Suppressor macrophage treated with lipopolysaccharide for 4 hours (primary cell): ENCODE measurements around the gene MOB3B.

Source experiments
- DNase-seq: peaks from one replicate; pipeline ENCODE4 v3.0.0-alpha.2; 2020

Gene MOB3B

DNA sequence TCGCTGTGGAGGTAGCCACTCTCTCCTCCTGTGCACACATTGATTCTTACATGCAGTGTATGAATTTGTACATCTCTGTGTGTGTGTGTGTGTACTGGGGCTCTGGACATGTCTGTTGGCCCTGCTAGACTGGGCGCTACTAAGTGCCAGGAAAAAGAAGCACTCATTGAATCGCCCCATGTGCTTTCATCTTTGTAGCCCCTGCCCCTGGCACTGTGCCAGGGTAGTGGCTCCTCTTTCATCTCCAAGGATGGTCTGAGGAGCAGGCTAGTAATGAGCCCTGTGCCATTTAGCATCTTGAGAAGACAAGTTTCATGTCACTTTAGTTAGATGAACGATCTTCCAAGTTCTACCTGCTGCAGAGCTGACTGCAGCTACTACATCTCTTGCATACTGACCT lies 198.2 kb downstream of the MOB3B start:
- no peak for DNase-seq

DNA sequence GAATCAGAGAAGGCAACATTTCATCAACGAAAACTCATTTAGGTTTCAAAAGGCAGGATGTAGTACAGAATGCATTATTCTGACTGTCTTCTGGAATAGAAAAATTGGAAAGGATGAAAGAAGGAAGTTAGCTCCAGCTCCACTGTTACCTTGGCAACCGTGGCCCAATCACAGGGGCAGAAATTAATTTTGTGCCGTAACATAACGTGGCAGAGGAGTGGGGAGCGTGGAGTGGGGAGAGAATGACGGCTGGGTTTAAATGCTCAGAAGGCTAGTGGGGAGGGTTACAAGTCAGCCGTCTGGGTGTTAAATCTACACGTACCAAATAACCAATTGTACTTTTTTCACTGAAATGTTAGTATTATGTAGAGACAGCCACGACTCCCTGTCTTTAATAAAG lies 200.3 kb downstream of the MOB3B start:
- no peak for DNase-seq

DNA sequence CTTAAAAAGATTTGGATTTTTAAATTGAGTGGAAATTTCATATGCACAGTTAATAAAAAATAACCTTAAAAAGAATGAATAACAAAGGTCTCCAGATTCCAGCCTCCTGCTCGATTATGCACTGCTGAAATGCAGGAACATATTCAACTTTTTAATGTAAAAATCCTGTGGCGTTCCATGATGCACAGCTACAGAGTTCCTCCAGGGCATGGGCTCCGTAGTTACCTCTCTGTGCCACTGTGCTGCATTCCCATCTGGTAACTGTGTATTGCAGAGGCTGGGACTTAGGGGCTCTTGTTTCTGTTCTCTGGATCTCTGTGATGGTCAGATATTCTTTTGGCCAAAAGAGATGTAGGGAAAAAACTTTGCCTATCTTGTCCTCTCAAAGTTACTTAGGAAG lies 201.1 kb downstream of the MOB3B start:
- no peak for DNase-seq

DNA sequence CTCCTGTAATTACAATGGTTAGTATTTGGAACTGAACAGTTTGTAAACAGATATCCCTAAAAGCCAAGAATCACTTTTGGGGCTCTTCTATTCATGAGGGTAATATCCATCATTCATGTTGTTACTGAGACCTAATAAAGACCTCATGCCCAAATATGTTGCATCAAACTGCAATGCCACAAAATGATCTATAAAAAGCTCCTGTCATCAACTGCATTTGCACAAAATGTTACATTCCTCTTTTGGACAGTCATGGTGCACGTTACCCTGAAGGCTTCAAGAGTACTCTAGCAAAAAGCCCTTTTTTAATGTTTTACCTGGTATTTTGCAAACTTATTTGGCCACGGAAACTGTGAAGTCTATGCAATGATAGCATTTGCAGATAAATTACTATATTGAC lies 218.4 kb downstream of the MOB3B start:
- DNase-seq: no peak

DNA sequence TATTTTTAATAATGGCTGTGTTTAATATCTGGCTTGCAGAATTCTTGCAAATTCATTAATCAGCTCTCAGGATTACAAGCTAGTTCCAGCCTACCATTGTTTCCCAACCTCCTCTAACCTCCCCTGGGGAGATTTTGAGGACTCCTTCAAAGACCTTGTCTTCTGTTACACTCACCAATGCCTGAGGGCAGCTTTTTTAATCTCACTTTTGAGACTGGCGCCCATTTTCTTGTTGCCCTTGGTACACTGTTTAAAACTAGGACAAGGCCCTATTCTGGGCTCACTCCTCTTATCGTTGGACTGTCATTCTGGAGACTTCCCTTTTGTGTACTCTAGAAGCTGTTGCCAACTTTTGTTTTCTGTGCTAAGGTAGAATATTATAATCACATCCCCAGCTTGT lies 219.0 kb downstream of the MOB3B start:
- DNase-seq: no peak

DNA sequence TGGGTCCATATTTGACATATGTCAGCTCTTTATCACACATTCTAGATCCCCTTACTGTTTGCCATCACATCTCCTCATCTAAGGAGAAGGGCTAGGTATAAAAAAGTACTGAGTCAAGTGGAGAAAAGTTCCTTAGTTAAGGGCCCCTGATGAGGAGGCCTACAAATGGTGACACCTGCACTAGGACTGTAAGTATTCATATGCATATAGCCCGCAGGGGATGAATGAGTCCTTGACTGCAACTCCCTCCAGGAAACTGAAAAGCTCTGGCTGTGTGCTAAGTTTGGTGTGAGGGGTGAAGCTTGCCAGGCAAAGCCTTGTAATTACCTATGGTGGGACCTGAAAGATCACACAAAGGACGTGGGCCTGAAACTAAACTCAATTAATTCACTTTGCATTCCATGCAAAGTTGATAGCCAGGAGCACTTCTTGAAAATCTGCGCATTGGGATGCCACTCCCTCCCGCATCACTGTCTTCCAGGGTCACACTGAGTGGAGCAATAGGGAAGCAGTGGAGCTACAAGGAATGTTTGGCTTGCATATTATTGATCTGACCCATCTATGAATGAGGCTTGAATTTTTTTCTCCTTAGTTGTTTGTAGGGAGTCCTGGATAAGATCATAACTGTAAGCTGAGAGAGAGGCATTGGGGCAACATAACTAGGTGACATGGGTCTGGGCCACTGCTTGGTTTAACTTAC lies 220.8 kb downstream of the MOB3B start:
- no peak for DNase-seq

DNA sequence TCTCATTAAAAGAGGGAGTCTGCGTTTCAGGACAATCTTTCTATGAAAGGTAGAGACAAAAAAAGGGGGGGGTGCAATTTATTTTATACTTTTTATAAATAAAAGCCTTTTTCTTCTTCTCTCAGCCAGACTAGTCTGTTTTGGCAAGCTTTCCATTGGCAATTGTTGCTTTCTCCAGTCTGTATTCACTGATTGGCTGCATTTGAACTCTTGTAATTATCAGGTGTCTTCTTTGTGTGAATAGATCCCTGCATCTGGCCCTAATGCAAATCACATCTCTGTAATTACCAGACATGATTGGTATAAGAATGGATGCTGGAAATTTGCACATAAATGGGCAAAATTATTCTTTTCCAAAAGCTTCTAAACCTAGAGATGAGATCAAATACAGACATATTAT lies 225.1 kb downstream of the MOB3B start:
- DNase-seq: no peak

DNA sequence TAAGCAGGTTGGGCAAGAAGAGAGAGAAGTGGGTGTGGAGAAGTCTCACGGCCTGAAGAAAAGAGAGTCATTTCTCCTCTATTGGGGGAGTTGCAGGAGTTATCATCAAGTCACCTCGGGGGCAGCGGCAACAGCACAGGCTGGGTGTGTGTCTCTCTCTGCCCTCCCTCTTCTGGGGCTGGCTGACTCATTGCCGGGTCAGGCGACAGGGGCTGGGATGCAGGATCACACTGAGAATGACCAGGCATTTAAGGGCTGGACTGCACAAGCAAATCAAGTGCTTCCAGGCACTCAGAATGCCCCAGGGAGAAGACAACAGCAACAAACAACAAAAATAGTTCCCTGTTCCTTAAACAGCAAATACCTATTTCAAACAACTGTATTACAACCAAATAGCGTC lies 226.4 kb downstream of the MOB3B start:
- DNase-seq: no peak

DNA sequence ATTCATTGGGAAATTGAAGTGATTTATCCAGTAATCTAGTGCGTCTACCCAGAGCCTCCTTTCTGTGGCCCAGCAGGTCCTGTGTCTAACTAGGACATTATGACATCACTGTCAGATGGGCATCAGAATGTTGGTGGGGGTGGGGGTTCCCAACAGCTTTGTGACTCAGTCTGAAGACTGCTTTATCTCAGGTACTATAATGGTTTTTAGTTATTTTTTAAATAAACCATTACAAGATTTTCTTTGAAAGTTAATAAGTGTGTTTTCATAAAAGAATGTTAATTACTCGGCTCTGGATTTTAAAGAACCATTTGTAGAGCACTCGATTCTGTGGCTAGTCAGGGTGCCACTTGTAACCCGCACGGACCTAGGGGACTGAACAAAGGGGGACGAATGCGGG lies 232.6 kb downstream of the MOB3B start, which contains the start of gene EQTN:
Gene EQTN, minus strand, starts transcription at position 101 of the 400 bp plus-strand sequence. Its CDS starts 95 bp downstream, at position 6.
- DNase-seq: no peak

DNA sequence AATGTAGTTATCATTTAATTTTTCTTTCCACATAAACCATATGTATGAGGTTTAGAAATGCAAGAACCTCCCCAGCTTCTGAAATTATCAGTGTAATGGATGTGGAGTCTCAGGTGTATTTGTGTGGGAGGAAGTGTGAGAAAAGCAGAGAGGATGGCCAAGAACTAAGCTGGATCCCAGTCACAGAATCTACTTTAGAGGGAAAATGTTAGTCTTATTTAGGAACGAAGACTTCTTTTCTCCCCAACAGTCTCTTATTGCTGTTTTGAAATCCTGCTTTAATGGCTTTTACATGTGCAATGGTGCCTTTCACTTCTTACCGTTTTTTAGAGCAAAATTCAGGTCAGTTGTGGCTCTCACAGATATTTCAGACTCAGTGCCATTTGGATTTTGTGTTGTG lies 235.6 kb downstream of the MOB3B start:
- no peak for DNase-seq

DNA sequence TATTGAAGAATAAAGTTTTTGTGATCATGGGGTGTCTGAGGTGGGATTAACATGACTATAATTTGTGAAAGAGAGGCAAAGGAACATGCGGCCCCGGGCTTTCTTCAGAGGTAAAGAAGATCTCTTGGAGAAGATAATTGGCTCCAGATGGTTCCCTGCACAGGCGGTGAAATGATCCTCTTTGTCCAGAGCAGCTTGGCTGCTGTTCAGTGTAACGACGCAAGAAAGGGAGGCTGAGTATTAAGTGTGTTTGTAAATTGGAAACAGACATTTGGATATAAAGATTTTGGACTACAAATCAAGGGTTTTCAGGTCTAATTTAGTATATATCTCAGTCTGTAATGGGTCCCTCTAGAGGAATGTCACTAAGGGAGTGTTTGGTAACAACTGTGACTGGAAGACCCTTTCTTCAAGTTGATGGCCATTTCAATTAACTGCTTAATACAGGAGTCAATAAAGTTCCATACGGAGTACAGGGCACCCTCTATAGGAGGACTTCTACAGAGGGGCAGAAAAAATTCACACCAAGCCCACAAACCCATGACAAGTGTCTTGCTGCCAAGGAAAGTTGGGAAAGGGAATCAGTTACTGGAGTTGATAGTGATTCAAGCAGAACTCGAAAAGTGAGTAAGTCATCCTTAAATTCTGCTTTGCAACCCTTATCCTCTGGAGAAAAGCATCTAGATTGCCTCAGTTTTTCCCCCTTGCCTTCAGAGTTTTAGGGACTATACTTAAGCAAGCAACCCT lies 236.8 kb downstream of the MOB3B start:
- DNase-seq: no peak

DNA sequence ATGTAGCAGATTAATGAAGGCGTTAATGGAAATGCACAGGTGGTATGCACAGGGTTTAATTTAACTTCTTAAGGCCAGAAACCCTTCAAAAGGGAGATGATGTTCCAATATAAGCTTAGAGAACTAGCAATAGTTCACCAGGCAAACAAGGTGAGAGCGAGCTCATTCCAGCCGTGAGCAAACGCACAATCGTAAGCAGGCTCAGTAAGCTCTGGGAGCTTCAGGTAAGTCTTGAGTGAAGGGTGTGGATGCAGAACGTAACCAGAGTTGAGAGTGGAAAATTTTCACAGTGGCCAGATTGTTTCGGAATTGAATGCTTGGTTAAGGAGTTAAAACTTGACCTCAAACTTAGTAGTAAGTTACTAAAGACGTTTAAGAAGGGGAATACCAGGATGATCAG lies 238.3 kb downstream of the MOB3B start:
- no peak for DNase-seq

DNA sequence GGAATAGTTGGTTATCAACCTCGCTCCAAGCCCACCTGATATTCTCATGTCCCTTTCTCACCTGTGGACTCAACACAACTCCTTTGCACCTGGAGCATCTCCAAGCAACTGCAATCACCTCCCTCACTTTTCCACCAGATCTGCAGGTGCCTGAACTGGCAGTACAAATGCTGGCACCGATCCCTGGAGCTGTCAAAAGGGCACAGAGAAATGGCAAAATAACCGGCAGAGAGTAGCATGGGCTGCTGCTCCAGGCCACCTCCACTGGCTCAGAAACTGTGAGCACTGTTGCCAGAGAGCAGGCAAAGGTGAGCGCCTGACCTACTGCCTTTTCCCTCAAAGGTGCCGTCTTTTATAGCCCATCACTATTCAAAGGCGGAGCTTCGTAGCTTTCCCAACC lies 247.3 kb downstream of the MOB3B start:
- DNase-seq: no peak

DNA sequence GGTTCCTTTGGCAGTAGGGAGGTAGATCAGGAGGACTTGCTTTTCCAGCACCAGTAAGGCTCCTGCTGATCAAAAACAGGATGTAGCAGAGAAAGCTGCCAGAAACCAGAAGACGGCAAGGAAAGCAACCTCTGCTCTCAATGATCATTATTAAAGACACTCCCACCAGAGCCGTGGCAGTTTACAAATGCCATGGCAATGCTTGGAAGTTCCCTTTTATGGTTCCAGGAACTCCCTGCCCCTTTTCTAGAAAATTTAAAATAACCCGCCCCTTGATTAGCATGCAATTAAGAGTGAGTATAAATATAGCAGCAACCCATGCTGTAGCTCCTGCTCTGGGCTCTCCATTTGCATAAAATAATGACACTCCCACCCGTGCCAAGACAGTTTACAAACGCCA lies 248.8 kb downstream of the MOB3B start:
- DNase-seq: no peak

DNA sequence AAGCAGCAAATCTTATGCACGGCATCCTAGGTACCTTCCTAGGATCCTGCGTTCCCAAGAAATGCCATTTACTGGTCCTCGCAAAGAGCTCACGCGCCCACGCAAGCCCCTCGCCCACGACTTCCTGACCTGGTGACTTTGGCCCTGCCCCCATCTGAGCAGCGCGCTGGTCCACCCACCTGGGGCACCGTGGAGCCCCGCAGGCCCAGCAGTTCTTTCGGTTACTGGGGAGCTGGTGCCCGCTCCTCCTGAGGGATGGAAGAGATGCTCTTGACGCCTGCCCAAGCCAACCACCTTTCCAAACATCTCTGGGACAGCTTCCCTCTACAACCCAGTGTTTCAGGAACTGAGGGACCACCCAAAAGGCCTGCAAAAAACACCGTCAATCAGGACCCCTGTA lies 249.4 kb downstream of the MOB3B start:
- DNase-seq: no peak

DNA sequence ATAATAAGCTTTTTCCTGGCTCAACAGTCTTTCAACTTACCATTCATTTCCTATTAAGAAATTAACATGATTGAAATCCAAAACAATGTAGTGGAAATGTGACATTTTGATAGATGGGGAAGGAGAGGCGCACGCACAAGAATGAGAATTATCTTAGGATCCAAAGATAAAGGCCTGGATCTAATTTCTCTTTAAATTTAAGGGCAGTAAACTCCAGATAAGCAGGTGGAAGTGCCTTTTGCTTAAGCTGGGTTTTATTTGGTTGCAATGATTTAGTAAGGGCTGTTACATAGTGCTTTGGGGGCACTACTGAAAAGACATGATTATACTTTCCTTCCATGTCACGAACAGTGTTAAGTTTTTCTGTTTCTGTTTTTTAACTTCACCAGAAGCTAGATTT lies 250.0 kb downstream of the MOB3B start:
- no peak for DNase-seq

DNA sequence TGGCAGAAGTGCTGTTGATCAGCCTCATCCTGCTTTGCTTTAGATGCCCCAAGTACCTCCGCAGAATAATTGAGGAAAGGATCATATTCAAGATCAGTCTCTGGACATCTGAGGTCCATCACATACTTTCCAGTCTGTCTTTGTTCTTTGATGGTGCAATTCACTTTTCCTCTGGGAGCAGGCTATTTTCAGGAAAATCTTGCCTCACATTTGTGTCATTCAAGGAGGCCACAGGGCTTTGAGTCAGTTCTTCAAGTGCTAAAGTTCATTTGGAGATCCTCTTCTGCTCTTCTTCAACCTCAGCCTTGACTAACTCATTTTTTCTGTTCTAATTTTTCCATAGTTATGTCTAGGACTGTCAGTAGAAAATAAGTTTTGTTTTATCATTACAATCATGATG lies 251.2 kb downstream of the MOB3B start:
- DNase-seq: no peak

DNA sequence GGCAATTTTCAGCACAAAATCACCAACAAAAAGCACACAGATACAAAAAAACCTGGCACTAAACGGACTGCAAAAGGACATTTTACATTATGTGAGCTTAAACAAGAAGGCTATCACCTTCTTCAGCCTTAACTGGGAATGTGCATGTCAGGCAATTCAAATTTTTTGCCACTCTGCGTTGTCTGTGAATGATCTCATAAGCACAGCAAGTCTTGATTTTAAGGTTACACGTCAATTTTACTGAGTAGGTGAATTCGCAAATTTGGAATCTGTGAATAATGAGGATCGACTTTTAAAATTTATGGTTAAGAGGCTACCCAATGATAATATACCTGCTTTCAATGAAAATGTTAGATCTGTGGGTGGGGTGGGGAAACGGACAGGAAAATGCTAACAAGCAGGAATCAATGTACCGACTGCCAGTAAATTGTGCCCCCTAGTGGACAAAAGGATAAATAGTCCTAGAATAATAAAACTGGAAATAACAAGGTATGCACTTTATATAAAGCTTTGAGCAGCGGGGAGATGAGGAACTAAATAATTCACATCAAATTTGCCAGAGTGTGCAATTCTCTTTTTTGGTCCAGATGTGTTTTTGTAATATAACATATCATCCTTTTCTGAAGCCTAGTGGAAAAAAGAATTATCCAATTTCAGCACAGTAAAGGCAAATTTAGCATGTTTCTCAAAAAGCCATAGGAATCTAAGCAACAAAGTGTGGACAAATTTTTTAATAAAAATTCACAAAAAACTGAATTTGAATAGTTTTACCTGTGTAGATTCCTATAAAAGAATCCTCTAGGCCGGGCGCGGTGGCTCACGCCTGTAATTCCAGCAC lies 253.2 kb downstream of the MOB3B start:
- DNase-seq: peak; percentile 68
